PC-3 (cell line): ENCODE data around the gene DDX46.

Source experiments
- EZH2 ChIP-seq: fragments of 300-600 bp; sonication (generic); IDR thresholded peaks from one replicate; pipeline ENCODE4 v1.6.1; 2017; ENCODE audit warnings: antibody characterized with exemption, mild to moderate bottlenecking, low read length; ENCODE audit not compliant: unreplicated experiment
- TF ChIP-seq, protein P1 (sequence below): fragments of 300-600 bp; sonication (generic); conservative IDR thresholded peaks from 2 replicates; pipeline ENCODE4 v1.5.1; 2017; ENCODE audit warnings: antibody characterized with exemption, low read depth, mild to moderate bottlenecking, low read length

DNA sequence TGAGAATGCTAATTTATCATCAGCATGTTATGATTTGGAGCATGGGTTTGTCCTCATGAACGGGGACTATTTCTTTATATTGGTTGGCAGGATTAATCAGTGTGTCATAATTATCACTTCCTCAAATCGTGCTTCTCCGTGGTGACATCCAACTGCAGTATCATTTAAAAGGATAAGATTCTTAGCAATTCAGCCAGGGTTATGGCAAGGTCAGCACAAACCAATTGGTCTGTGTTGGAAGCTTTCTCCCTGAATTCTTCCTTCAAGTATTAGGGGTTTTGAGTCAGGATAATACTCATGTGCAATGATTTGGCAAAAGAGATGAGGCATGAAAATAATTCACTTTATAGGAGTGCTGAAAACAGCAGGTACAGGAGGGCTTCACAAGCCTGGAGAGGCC is 25.8 kb upstream of the DDX46 start:
- TF ChIP-seq EZH2, result no peak
- TF ChIP-seq, protein P1, sequence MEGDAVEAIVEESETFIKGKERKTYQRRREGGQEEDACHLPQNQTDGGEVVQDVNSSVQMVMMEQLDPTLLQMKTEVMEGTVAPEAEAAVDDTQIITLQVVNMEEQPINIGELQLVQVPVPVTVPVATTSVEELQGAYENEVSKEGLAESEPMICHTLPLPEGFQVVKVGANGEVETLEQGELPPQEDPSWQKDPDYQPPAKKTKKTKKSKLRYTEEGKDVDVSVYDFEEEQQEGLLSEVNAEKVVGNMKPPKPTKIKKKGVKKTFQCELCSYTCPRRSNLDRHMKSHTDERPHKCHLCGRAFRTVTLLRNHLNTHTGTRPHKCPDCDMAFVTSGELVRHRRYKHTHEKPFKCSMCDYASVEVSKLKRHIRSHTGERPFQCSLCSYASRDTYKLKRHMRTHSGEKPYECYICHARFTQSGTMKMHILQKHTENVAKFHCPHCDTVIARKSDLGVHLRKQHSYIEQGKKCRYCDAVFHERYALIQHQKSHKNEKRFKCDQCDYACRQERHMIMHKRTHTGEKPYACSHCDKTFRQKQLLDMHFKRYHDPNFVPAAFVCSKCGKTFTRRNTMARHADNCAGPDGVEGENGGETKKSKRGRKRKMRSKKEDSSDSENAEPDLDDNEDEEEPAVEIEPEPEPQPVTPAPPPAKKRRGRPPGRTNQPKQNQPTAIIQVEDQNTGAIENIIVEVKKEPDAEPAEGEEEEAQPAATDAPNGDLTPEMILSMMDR, result no peak
